SHP77 treated with DMSO at 0.1 percent for 48 hours (cell line): ENCODE data around the gene KDM6A.
"Not testable (repeated sequence)": the region's sequence is repeated elsewhere in the genome, so short reads cannot be mapped to it uniquely, and the experiment has no call there.

ENCODE experiments used
- DNase-seq: peaks from one replicate; lab custom pipeline; 2025; lab: John Stamatoyannopoulos, UW

The KDM6A gene

DNA sequence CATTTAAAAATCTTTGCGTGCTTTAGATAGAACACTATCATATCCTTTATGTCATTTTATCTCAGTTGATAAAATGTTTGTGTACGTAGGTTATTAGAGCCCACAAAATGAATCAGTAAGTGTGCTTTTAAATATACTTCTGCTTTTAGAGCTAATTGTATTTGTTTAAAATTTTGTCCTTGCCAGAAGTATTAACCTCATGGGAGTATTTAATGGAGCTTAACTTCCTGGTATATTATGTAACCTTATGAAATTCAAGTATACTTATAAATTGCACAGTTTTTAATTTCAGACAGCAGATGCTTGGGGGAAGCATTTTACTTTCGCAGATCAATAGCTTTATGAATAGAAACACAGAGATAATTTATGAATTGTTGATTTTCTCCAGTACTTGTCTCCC lies 237.5 kb downstream of the KDM6A start:
- DNase-seq, result no peak

DNA sequence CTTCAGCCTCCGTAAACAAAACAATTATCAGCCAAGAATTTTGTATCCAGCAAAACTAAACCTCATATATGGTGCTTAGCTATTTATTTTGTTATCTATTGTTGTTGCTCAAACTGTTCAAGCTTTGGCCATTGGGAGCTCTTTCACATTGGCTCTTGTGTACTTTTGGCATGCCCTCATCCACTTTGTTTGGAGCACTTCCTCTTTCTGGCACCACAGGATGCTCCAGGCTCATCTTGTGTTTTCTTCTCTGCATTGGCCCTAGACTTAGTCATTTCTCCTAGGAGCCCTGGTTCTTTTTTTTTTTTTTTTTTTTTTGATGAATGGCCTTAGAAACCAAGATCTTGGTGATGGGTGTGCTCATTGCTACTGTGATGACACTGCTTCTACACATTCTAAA lies 253.2 kb downstream of the KDM6A start:
- DNase-seq, result no peak

DNA sequence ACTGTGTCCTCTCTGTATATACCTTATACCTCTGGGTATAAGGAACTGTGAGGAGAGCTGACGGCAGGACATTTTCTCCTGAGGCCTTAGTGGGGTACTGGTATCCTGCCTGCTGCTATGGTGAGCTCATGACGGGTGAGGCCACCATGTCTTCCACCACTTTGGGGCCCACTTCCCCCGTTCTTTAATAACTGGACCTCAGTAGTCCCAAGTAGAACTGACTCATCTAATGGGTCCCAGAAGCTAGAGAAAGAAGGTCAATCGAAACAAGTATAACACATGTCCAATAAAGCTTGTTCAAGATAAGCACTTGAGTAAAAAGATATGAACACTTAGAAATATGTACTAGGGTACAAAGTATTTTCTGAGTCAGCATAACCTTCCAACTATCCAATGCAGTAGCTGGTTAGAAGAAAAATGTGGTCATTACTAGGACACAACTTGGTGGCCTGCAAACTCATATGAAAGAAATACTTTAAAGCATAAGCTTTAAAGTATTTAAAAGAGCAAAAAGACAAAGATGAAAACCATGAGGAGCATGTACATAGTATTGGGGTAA lies 256.0 kb downstream of the KDM6A start:
- no peak for DNase-seq

DNA sequence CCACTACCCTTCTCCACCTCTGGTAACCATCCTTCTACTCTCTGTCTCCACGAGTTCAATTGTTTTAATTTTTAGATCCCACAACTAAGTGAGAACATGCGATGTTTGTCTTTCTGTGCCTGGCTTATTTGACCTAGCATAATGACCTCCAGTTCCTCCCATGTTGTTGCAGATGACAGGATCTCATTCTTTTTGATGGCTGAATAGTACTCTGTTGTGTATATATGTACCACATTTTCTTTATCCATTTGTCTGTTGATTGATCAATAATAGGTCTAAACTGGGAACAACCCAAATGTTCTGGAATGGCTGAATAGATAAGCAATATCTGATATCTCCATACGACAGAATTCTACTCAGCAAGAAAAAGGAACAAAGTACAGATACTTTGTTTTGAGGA lies 260.5 kb downstream of the KDM6A start:
- DNase-seq, result no peak

DNA sequence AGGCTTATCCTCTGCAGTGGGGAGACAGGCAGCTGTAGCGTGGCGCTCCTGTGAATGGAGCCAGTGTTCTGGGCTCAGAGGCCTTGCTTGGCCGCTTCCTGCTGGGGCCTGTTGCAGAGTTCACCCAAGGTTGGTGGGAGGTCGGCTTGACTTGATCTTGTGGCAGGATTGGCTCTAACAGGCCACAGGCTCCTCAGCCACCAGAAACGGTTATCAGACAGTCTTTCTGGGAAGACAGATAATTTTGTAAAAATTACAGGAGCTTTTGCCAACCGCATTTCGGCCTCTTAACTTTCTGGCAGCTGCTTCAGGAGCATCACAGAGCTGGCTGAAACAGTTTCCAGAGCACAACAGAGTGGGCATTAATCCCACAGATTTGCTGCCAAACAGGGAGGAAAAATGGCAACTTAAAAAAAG lies 261.3 kb downstream of the KDM6A start:
- no peak for DNase-seq

DNA sequence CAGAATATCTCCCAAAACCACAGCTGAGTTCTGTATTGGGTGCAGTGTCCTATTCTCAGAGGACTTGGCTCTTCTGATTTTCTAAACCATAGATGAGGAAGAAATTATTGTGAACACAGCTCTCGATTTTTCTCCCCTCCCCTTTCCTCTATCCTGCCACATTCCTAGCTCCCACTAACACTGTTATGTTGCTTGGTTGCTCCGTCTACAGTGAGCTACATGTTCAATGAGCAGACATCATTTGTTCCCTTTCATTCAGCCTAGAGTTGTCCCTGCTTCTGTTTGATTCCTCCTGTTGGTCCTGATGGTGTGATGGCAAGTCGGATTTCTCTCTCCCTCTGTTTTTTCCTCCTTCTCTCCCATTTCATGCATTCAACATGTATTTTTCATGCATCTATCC lies 261.8 kb downstream of the KDM6A start:
- no peak for DNase-seq

DNA sequence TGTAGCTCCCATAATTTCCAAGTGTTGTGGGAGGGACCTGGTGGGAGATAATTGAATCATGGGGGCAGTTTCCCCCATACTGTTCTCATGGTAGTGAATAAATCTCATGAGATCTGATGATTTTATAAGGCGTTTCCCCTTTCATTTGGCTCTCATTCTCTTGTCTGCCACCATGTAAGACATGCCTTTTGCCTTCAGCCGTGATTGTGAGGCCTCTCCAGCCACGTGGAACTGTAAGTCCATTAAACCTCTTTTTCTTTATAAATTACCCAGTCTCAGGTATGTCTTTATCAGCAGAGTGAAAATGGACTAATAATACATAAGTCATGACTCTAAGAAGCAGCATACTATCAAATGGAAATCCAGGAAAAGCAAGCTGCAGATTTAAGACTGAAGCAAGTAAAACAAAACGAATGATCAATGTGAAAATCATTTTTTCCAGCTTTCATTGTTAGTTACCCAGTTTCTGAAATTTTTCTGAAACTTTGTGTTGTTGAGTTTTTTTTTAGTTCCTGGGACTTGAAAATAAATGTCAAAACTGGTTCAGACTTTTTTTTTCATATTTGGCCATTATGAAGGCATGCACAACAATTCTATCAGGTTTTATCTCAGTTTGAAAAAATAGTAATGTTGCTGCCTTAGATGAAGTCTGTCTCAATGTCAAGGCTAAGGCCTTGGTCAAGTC lies 262.5 kb downstream of the KDM6A start:
- not testable (repeated sequence) for DNase-seq

DNA sequence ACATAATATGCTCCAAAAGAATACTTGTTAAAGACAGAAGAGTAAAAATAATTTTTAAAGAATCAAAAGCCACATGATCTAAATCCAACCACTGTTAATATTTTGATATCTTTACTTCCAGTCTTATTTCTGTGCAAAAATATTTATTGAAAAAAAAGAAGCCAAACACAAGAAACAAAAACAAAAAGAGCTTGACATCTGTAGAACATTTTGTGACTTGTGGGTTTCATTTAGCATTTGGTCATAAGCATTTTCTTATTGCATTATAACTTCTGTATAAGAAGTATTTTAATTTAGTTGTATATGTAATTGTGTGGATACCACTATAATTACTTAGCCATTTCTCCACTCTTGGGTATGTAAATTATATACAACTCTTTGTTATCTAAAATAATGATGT lies 264.5 kb downstream of the KDM6A start:
- DNase-seq, result no peak

DNA sequence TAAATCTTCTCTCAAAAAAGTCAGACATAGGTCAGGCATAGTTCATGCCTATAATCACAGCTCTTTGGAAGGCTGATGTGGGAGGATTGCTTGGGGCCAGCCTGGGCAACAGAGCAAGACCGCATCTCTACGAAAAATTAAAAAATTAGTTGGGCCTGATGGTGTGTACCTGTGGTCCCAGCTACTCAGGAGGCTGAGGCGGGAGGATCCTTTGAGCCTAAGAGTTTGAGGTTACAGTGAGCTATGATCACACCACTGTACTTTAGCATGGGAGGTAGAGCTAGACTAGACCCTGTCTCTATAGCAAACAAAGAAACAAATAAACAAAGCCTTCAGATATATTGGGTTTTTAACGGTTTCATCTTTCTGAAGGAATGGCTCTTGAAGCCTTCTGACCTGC lies 265.5 kb downstream of the KDM6A start:
- DNase-seq, result no peak

DNA sequence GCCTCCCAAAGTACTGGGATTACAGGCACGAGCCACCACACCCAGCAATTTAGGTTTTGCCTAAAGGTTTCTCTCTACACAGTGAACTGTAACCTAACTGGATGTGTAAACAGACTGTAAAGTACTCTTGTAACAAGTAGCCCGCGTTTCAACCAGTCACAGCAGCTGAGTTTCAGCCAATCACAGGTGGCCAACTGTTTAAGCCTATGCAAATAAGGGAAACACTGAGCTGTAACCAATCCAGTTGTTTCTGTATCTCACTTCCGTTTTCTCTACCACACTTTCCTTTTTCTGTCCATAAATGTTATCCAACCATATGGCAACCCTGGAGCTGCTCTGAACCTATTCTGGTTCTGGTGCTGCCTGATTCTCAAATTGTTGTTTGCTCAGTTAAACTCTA lies 267.8 kb downstream of the KDM6A start:
- DNase-seq, result no peak

DNA sequence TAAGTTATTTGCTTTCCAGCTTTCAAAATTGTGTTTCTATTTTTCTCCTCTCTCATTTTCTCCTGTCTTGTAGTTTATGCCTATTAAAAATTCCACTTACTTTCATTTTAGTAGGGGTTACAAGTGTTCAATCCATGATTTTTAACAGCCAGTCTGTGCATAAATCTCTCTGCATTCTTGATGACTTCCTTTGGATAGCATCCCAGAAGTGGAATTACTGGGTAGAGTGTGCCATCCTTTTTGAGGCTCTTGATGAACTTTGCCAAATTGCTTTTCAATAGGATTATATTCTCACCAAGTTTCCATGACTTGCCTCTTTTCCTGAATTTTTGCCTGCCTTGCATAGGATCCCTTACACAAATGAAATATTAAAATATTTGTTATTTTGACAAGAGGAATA lies 269.2 kb downstream of the KDM6A start:
- no peak for DNase-seq

DNA sequence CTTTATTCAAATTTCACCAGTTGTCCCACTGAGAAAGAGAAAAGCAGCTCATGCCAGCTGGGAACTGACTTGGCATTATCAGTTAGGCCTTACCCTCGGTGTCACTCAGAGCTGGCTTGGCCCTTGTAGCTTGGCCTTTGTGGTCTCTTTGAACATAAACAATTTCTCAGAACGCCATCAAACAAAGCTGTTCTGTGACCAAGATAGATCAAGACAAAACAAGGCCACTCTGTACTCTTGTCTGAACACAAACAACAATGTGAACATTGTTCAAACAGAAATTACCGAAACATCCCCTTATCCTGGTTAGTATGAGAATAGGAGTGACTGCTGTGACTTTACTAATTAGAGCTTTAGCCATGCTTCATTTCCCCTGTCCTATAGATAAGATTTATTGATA lies 270.5 kb downstream of the KDM6A start:
- no peak for DNase-seq

DNA sequence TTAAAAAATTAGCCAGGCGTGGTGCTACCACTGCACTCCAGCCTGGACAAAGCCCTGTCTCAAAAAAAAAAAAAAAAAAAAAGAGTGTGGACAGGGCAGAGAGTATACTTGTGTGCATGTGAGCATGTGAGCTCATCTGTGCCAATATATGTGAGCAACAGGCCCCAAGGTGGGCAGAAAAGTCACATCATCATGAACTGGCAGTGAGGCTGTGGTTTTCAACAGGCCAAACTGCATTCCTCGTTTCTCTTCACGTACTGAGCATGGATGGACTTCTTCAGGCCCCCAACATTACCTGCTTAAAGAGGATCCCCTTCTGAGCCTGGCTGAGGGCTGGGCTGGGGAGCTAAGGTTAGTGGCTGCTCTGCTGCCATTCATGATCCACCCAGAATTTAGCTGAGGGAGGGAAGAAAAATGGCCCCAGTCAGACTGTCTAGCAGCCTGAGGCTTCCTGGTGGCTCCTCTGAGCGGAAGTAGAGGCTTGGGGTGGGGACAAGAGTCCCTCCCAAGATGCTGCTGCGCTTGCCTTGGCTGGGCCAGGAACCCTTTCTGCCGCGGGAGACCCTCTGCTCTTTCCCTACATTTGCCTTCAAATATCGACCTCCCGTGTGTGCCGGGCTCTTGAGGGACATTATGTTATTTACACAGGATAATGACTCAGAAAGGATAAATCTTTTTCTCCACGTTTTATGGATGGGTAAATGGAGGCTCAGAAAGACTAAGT lies 272.7 kb downstream of the KDM6A start:
- no peak for DNase-seq

DNA sequence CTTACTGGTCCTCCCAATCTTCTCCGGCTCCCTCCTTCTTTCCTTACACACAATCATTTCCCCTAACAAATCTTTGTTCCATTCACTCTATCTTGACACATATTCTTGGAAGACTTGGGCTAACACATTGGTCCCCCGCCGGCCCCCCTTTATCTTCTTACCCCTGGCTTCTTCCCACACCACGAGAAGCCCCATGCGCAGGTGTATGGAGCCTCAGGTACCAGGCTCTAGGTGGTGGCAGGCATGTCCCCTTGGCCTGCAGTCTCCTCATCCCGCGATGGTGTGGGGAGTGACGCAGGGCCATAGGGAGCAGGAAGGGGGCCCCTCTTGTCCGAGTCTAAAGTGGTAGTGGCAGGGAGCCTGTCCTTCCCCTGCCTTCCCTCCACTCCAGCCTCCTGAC lies 277.8 kb downstream of the KDM6A start:
- DNase-seq, result no peak

DNA sequence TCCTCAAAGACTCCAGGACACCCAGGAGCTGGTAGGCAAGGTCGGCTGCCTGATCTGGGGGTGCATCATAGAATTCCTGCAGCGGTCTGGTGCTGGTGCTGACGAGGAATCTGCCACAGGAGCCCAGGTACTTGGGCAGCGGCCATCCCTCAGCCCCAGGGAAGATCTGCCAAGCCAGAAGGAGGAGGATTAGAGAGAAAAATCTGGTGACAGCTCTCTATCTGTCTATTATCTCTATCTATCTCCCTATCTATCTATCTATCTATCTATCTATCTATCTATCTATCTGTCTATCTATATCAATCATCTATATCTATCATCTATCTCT lies 281.0 kb downstream of the KDM6A start:
- no peak for DNase-seq

DNA sequence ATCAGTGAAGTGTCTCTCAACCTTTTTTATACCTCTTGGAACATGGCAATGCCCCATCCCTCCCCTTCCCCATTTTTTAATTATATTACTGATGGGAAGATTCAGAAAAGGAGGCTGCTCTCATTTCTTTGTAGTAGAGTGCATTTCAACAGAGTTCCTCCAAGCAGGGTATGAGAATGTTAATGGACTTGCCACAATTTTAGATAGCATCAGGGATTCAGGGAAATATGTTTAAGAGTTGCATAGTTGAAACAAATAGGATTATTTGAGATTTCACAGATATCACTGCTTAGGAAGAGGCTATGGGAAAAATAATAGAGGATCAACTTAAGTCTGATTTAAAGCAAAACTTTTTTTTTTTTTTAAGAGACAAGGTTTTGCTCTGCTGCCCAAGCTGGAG lies 281.5 kb downstream of the KDM6A start:
- DNase-seq, result no peak

DNA sequence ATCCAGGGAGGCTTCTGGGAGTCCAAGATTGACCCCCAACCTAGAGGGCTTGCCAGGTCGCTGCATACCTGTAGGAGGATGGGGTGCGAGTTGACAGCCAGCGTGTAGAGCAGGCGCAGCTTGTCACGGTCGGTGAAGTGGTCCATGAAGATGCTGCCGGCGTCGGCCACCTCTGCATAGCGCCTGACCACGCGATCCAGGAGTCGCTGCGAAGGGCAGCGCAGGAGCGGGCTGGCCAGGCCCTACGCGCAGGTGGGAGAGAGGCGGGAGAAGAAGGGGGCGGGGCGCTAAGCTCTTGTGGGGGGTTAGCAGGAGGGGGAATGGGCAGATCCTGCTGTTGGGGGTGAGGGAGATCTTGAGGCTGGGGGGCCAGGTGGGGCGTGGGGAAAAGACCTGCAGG lies 284.7 kb downstream of the KDM6A start:
- DNase-seq, result no peak
